ENCODE results near the gene PCK2.

The PCK2 gene

GRCh38 chr14:24064856-24065255 lies 29.3 kb upstream of the PCK2 start:
- H3K4me3 ChIP-seq (ENCODE audit: low read depth, low read length), result no peak overlapping the region
- H3K79me2 ChIP-seq, result no peaks in the 10 kb centered on the region
- no peak overlapping the region for H3K27ac ChIP-seq
- H3K4me2 ChIP-seq (ENCODE audit: low read length), result no peak overlapping the region
- no peaks in the 10 kb centered on the region for H3K27me3 ChIP-seq (ENCODE audit: control insufficient read depth, insufficient read depth, low read length)
- no peaks in the 10 kb centered on the region for H3K9me3 ChIP-seq (ENCODE audit: control insufficient read depth, low read length)
- H3K9ac ChIP-seq, result no peak overlapping the region
- no peaks in the 10 kb centered on the region for H3K36me3 ChIP-seq (ENCODE audit: control insufficient read depth, insufficient read depth, low read length)
- no peaks in the 10 kb centered on the region for H3K4me1 ChIP-seq
- no peak overlapping the region for H2AFZ ChIP-seq
- TF ChIP-seq, protein P1, sequence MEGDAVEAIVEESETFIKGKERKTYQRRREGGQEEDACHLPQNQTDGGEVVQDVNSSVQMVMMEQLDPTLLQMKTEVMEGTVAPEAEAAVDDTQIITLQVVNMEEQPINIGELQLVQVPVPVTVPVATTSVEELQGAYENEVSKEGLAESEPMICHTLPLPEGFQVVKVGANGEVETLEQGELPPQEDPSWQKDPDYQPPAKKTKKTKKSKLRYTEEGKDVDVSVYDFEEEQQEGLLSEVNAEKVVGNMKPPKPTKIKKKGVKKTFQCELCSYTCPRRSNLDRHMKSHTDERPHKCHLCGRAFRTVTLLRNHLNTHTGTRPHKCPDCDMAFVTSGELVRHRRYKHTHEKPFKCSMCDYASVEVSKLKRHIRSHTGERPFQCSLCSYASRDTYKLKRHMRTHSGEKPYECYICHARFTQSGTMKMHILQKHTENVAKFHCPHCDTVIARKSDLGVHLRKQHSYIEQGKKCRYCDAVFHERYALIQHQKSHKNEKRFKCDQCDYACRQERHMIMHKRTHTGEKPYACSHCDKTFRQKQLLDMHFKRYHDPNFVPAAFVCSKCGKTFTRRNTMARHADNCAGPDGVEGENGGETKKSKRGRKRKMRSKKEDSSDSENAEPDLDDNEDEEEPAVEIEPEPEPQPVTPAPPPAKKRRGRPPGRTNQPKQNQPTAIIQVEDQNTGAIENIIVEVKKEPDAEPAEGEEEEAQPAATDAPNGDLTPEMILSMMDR (IDR thresholded peaks at IDR 0.05), result no peak

GRCh38 chr14:24065408-24065807 lies 28.7 kb upstream of the PCK2 start:
- no peak overlapping the region for H3K4me3 ChIP-seq (ENCODE audit: low read depth, low read length)
- H3K27me3 ChIP-seq (ENCODE audit: control insufficient read depth, insufficient read depth, low read length), result no peaks in the 10 kb centered on the region
- no peaks in the 10 kb centered on the region for H3K79me2 ChIP-seq
- no peak overlapping the region for H3K4me2 ChIP-seq (ENCODE audit: low read length)
- TF ChIP-seq, protein P1 (IDR thresholded peaks at IDR 0.05), result no peak
- H2AFZ ChIP-seq, result no peak overlapping the region
- H3K4me1 ChIP-seq, result no peaks in the 10 kb centered on the region
- H3K9me3 ChIP-seq (ENCODE audit: control insufficient read depth, low read length), result no peaks in the 10 kb centered on the region
- H3K27ac ChIP-seq, result no peak overlapping the region
- no peaks in the 10 kb centered on the region for H3K36me3 ChIP-seq (ENCODE audit: control insufficient read depth, insufficient read depth, low read length)
- no peak overlapping the region for H3K9ac ChIP-seq

DNA sequence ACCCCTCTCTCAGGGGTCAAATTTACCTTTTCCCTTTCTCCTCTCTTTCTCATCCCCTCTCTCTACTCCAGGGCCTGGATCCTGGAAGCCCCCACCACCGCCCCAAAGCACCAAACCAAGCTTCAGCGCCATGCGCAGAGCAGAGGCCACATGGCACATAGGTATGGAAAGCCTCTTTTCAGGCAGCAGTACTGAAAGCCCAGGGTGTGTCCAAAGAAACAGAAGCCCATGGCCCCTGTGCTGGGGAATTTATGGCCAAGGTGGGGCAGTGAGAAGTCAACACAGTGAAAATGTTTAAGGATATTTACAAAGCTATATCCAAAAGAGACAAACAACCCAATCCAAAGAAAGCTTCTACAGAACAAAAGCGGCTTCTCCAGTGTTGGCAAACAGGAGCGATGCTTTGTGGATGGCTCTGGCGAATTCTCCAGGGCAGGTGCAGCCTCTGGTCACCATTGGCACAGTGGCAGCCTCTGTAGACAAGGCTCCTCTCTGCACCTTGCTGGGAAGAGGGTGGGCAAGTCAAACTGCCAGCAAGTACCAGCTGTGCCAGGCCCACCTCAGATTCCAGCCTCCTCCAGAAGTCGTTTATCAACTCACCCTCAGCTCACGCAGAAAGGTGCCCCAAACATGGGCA lies 27.5 kb upstream of the PCK2 start:
- Histone ChIP-seq H3K36me3 (ENCODE audit: control insufficient read depth, insufficient read depth, low read length) (no peaks in the 10 kb centered on the region), H3K9ac (no peak overlapping the region), H3K9me3 (ENCODE audit: control insufficient read depth, low read length) (no peaks in the 10 kb centered on the region), H3K4me2 (ENCODE audit: low read length) (no peak overlapping the region), H3K4me3 (ENCODE audit: low read depth, low read length) (no peak overlapping the region), H2AFZ (no peak overlapping the region), H3K4me1 (no peaks in the 10 kb centered on the region), H3K27me3 (ENCODE audit: control insufficient read depth, insufficient read depth, low read length) (no peaks in the 10 kb centered on the region), H3K79me2 (no peaks in the 10 kb centered on the region), H3K27ac (no peak overlapping the region)
- TF ChIP-seq, protein P1 (IDR thresholded peaks at IDR 0.05), result no peak

DNA sequence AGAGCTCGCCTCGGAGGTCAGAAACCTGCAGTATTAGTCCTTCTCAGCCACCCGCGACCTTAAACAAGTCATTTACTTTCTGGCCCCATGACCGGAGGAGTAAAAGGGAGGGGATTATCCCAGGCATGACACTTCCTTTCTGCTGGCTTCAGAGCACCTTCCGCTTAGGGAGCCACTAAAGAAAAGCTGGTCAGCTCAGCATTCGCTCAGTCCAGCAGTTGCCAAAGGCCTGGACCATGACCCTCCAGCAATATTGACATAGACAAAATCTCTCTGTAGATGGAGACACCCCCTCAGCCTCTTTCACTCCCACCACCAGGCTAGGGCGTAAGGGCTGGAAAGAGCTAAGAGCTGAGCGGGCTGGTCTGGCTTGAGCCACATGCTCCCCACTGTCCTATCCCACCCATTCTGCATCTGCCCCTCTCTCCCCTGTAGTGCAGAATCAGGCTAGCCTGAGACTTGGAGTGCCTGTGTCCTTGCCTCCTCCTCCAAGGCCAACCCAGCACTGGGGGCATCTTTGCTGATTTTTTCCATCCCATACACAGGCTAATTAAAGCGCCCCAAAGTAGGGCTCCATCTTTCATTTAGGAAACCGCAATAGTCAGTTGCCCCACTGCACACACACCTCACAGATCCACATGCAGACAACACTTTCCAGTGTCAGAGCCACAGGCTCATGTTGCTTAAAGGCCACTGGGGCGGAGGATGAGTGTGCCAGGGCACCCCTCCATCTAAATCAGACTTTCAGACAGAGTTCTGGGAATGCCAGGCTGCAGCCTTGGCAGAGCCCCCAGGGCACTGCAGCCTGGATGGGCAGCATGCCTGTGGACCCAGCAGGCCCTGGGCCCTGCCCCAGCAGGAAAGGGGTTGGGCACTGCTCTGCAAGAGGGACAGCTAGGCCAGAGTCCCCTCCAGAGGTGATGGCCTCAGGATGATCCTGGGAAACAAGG lies 26.7 kb upstream of the PCK2 start:
- H2AFZ ChIP-seq, result no peak overlapping the region
- no peak overlapping the region for H3K4me2 ChIP-seq (ENCODE audit: low read length)
- TF ChIP-seq, protein P1 (IDR thresholded peaks at IDR 0.05), result no peak
- no peak overlapping the region for H3K27ac ChIP-seq
- no peak overlapping the region for H3K4me3 ChIP-seq (ENCODE audit: low read depth, low read length)
- H3K9me3 ChIP-seq (ENCODE audit: control insufficient read depth, low read length), result no peaks in the 10 kb centered on the region
- H3K79me2 ChIP-seq, result no peaks in the 10 kb centered on the region
- no peaks in the 10 kb centered on the region for H3K36me3 ChIP-seq (ENCODE audit: control insufficient read depth, insufficient read depth, low read length)
- no peak overlapping the region for H3K9ac ChIP-seq
- no peaks in the 10 kb centered on the region for H3K27me3 ChIP-seq (ENCODE audit: control insufficient read depth, insufficient read depth, low read length)
- peaks cover 6% of the 10 kb centered on the region for H3K4me1 ChIP-seq

All from parathyroid adenoma (tissue), 2 donors.